HEK293 (cell line): ENCODE measurements around the gene KIF13A.

ENCODE experiments used
- CTCF ChIA-PET: fragments of 350-600 bp; formaldehyde crosslinking; extraction: SDS; loops from one replicate; lab custom pipeline; 2021; ENCODE audit warnings: antibody characterized with exemption; lab: Yijun Ruan, JAX
- POLR2A ChIA-PET: fragments of 300-600 bp; formaldehyde crosslinking; extraction: SDS; loops from one replicate; lab custom pipeline; 2020; ENCODE audit warnings: antibody characterized with exemption, inconsistent platforms; lab: Yijun Ruan, JAX
- H3K27ac ChIP-seq: fragments of 200-500 bp; sonication (Bioruptor generic); 2 replicates; pipeline ENCODE4 v1.5.1; 2014; ENCODE audit warnings: low read depth, low read length, control low read depth, inconsistent platforms; ENCODE audit errors: extremely low read depth
- H3K36me3 ChIP-seq, 2 experiments: fragments of 200-500 bp in 1 of 2; sonication (Bioruptor generic) in 1 of 2; 1 replicate in 1 of 2; 2 replicates in 1 of 2; pipeline ENCODE4 v1.5.1; 2014 to 2017; ENCODE audit warnings: inconsistent platforms in 2 of 2, low read length in 2 of 2; ENCODE audit not compliant: control insufficient read depth in 2 of 2, insufficient read depth in 1 of 2
- H3K4me1 ChIP-seq: fragments of 200-500 bp; sonication (Bioruptor generic); 2 replicates; pipeline ENCODE4 v1.5.1; 2014; ENCODE audit warnings: mild to moderate bottlenecking, low read length, inconsistent platforms; ENCODE audit not compliant: control insufficient read depth, insufficient read depth
- H3K4me3 ChIP-seq: 2 replicates; pipeline ENCODE4 v1.5.1; 2011; ENCODE audit warnings: low read depth, mild to moderate bottlenecking, control low read depth, low read length, moderate library complexity
- H3K9me3 ChIP-seq: fragments of 200-500 bp; sonication (Bioruptor generic); 2 replicates; pipeline ENCODE4 v1.5.1; 2014; ENCODE audit warnings: low read depth, low read length, inconsistent platforms; ENCODE audit not compliant: control insufficient read depth, insufficient read depth
- GLIS2 ChIP-seq: fragments of 450-650 bp; formaldehyde crosslinking; IDR thresholded peaks from 2 replicates; pipeline ENCODE4 v1.5.1; 2016; ENCODE audit warnings: missing biosample characterization, missing genetic modification characterization
- IKZF3 ChIP-seq: fragments of 450-650 bp; IDR thresholded peaks from 2 replicates; pipeline ENCODE4 v1.5.0; 2018; ENCODE audit warnings: missing biosample characterization, mild to moderate bottlenecking, missing genetic modification characterization, moderate library complexity
- KLF9 ChIP-seq: fragments of 450-650 bp; formaldehyde crosslinking; IDR thresholded peaks from 2 replicates; pipeline ENCODE4 v1.5.1; 2016; ENCODE audit warnings: missing biosample characterization, missing genetic modification characterization, low read depth
- RBAK ChIP-seq: fragments of 450-650 bp; formaldehyde crosslinking; IDR thresholded peaks from 2 replicates; pipeline ENCODE4 v1.5.1; 2016; ENCODE audit warnings: missing biosample characterization, missing genetic modification characterization
- SETDB1 ChIP-seq: IDR thresholded peaks from one replicate; pipeline ENCODE4 v1.6.1; 2017; ENCODE audit warnings: mild to moderate bottlenecking, low read length, moderate library complexity, mixed read lengths; ENCODE audit not compliant: insufficient read length
- SP7 ChIP-seq: fragments of 450-650 bp; formaldehyde crosslinking; IDR thresholded peaks from 2 replicates; pipeline ENCODE4 v1.5.1; 2016; ENCODE audit warnings: missing biosample characterization, missing genetic modification characterization
- ZNF202 ChIP-seq: fragments of 450-650 bp; formaldehyde crosslinking; IDR thresholded peaks from 2 replicates; pipeline ENCODE4 v1.5.1; 2016; ENCODE audit warnings: missing biosample characterization, missing genetic modification characterization, borderline replicate concordance
- ZNF223 ChIP-seq: fragments of 450-650 bp; formaldehyde crosslinking; IDR thresholded peaks from 2 replicates; pipeline ENCODE4 v1.5.1; 2016; ENCODE audit warnings: missing biosample characterization, missing genetic modification characterization
- ZNF48 ChIP-seq: fragments of 450-650 bp; formaldehyde crosslinking; IDR thresholded peaks from 2 replicates; pipeline ENCODE4 v1.5.1; 2016; ENCODE audit warnings: missing biosample characterization, missing genetic modification characterization
- ZNF544 ChIP-seq: fragments of 450-650 bp; formaldehyde crosslinking; IDR thresholded peaks from 2 replicates; pipeline ENCODE4 v1.5.0; 2017; ENCODE audit warnings: missing biosample characterization, missing genetic modification characterization
- ZNF623 ChIP-seq: fragments of 450-650 bp; formaldehyde crosslinking; IDR thresholded peaks from 2 replicates; pipeline ENCODE4 v1.5.1; 2016; ENCODE audit warnings: missing biosample characterization, missing genetic modification characterization
- ZNF624 ChIP-seq: fragments of 450-650 bp; formaldehyde crosslinking; IDR thresholded peaks from 2 replicates; pipeline ENCODE4 v1.5.1; 2017; ENCODE audit warnings: missing biosample characterization, missing genetic modification characterization
- ZNF747 ChIP-seq: fragments of 450-650 bp; formaldehyde crosslinking; IDR thresholded peaks from 2 replicates; pipeline ENCODE4 v1.5.1; 2016; ENCODE audit warnings: missing biosample characterization, missing genetic modification characterization
- TF ChIP-seq, protein P1 (sequence below): fragments of 450-650 bp; formaldehyde crosslinking; IDR thresholded peaks from 2 replicates; pipeline ENCODE4 v1.5.1; 2016; ENCODE audit warnings: missing biosample characterization, missing genetic modification characterization

Gene KIF13A

DNA sequence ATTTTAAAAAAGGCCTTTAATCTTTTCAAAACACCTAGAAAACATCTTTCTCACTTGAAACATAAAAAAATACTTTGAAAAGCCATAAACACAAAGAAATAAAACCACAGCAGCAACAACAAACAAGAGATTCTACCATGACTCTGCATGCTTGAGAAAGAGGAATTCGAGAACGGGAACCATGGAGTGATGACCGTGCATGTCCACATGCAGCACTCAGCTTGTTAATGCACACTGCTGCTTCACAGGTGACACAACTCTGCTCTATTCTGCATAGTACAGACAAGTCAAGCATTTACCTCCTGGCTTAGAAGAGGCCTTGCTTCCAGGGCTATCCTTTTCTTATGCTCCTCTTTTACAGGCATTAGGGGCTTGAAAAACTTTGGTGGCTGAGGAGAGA is 215.8 kb downstream of the KIF13A start:
- no peaks in the 10 kb centered on the region for H3K9me3 ChIP-seq
- CTCF ChIA-PET: no interaction called here
- TF ChIP-seq ZNF747 (tag by site-specific recombination) (no peak), ZNF223 (tag by site-specific recombination) (no peak), ZNF623 (tag by site-specific recombination) (no peak), ZNF624 (tag by site-specific recombination) (no peak), SP7 (tag by site-specific recombination) (no peak), ZNF544 (tag by site-specific recombination) (no peak), SETDB1 (no peak)
- TF ChIP-seq, all 188 proteins: peak for 0
- POLR2A ChIA-PET: no interaction called here
- Histone ChIP-seq H3K36me3 (peaks cover 10 to 36% of the 10 kb centered on the region in 2 experiments), H3K4me3 (no peak overlapping the region), H3K27ac (no peak overlapping the region), H3K4me1 (no peaks in the 10 kb centered on the region)

DNA sequence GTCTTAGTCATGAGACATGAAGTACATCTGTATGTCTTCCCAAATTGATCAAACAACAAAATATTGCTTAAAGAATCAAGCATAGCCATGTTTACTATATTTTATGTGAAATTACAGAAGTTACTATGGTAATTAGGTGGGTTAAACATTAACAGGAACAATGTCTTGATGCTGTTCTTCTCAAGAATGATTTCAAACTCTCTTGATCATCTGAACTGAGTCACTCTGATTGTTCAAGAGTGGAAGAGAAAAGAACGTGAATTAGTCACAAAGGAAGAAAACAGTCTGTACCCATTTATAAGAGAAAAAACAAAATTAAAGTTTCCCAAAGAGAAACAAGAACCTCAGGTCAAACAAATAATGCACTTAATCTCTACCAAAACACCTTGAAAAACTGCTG is 218.6 kb downstream of the KIF13A start:
- H3K9me3 ChIP-seq: no peaks in the 10 kb centered on the region
- H3K4me1 ChIP-seq: no peaks in the 10 kb centered on the region
- ChIA-PET CTCF (no interaction called here), POLR2A (no interaction called here)
- H3K4me3 ChIP-seq: no peak overlapping the region
- TF ChIP-seq GLIS2 (tag by site-specific recombination): no peak
- H3K36me3 ChIP-seq: peaks cover 0 to 44% of the 10 kb centered on the region in 2 experiments
- no peak overlapping the region for H3K27ac ChIP-seq

DNA sequence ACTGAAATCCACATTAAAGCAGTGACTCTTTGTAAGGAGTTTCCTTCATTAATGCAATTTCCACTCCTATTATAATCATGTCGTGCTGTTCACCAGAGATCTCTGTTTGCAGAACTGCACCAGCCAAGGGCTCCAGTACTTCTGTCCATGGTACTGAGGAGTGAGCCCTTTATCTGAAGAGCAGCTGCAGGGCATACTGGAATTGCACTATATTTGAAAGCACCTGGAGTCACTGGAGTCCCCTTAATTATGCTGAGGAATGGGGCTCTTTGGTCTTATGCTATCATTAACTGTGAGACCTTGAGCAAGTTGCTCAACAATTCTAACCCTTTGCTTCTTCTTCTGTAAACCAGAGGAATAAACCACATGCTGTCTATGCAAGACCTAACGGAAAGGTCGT is 219.0 kb downstream of the KIF13A start:
- TF ChIP-seq IKZF3: no peak
- TF ChIP-seq, protein P1, sequence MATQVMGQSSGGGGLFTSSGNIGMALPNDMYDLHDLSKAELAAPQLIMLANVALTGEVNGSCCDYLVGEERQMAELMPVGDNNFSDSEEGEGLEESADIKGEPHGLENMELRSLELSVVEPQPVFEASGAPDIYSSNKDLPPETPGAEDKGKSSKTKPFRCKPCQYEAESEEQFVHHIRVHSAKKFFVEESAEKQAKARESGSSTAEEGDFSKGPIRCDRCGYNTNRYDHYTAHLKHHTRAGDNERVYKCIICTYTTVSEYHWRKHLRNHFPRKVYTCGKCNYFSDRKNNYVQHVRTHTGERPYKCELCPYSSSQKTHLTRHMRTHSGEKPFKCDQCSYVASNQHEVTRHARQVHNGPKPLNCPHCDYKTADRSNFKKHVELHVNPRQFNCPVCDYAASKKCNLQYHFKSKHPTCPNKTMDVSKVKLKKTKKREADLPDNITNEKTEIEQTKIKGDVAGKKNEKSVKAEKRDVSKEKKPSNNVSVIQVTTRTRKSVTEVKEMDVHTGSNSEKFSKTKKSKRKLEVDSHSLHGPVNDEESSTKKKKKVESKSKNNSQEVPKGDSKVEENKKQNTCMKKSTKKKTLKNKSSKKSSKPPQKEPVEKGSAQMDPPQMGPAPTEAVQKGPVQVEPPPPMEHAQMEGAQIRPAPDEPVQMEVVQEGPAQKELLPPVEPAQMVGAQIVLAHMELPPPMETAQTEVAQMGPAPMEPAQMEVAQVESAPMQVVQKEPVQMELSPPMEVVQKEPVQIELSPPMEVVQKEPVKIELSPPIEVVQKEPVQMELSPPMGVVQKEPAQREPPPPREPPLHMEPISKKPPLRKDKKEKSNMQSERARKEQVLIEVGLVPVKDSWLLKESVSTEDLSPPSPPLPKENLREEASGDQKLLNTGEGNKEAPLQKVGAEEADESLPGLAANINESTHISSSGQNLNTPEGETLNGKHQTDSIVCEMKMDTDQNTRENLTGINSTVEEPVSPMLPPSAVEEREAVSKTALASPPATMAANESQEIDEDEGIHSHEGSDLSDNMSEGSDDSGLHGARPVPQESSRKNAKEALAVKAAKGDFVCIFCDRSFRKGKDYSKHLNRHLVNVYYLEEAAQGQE (tag by site-specific recombination): peak; percentile 97
- no peak for TF ChIP-seq ZNF48 (tag by site-specific recombination)
- no peak for TF ChIP-seq ZNF202 (tag by site-specific recombination)
- H3K27ac ChIP-seq: no peak overlapping the region
- ChIA-PET POLR2A (no interaction called here), CTCF (interaction anchor here (0.9 to 1.0 kb wide), 2 partner anchors 12 to 321 kb away, joined by 3 read pairs; no protein-coding TSS in a partner anchor)
- H3K36me3 ChIP-seq: peaks cover 0 to 44% of the 10 kb centered on the region in 2 experiments
- no peaks in the 10 kb centered on the region for H3K9me3 ChIP-seq
- no peaks in the 10 kb centered on the region for H3K4me1 ChIP-seq
- H3K4me3 ChIP-seq: no peak overlapping the region

DNA sequence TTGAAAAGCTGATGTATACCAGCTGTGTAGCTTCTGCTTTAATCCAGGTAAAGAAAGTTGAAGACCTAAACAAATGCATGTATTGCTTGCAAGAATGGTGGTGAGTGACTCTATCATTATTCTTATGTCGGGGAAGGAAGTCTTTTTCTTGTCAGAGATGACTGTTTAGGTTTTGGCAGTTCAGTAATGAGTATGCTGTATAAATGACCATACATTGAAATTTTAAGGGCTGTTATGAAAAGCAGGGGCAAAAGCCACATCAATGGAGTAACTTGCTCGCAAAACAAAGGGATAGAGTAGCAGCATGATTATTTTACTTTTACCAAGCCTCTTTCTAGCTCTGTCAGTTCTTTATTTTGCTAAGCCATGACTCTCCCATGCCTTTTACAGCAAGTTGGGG is 224.8 kb downstream of the KIF13A start:
- POLR2A ChIA-PET: no interaction called here
- TF ChIP-seq SETDB1 (no peak), ZNF202 (tag by site-specific recombination) (no peak), KLF9 (tag by site-specific recombination) (no peak), RBAK (no peak)
- H3K4me1 ChIP-seq: no peaks in the 10 kb centered on the region
- H3K36me3 ChIP-seq: peaks cover 0 to 15% of the 10 kb centered on the region in 2 experiments
- no peak overlapping the region for H3K4me3 ChIP-seq
- H3K9me3 ChIP-seq: no peaks in the 10 kb centered on the region
- H3K27ac ChIP-seq: no peak overlapping the region
- CTCF ChIA-PET: interaction anchor here (0.7 kb wide), 1 partner anchor 38 kb away, joined by 3 read pairs; no protein-coding TSS in a partner anchor
